NCI-H1694 (cell line): ENCODE data around the gene NRXN3.
"Not testable (repeated sequence)": the region's sequence is repeated elsewhere in the genome, so short reads cannot be mapped to it uniquely, and the experiment has no call there.

Experiments used
- DNase-seq: peaks from one replicate; lab custom pipeline; 2025; lab: John Stamatoyannopoulos, UW

The NRXN3 gene

GRCh38 chr14:79732911-79733655 lies 1562.9 kb downstream of the NRXN3 start:
- no peak for DNase-seq

GRCh38 chr14:79734151-79734550 lies 1564.0 kb downstream of the NRXN3 start:
- peak; percentile 98 for DNase-seq

DNA sequence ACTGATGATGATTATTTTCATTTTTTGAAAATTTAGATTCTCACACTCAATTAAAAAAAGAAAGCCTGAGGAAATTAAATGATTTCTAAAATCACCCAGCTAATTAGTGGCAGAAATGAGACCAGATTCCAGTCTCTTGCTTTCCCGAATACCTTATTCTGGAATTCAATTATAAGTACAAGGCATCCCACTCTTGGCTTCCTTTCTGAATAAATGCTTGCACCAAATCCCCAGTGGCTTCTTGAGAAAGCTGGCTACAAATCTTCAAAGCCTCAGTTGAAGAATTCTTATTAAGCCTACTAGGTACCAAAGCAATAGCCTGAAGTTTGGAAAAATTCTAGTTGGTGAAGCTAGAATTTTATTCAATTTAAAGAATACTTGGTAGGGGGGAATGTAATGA lies 1564.5 kb downstream of the NRXN3 start:
- DNase-seq = no peak

GRCh38 chr14:79735121-79735520 lies 1564.9 kb downstream of the NRXN3 start:
- no peak for DNase-seq

- no peak for DNase-seq
Measured at GRCh38 chr14:79740066-79740601, 1570.0 kb downstream of the NRXN3 start.

DNA sequence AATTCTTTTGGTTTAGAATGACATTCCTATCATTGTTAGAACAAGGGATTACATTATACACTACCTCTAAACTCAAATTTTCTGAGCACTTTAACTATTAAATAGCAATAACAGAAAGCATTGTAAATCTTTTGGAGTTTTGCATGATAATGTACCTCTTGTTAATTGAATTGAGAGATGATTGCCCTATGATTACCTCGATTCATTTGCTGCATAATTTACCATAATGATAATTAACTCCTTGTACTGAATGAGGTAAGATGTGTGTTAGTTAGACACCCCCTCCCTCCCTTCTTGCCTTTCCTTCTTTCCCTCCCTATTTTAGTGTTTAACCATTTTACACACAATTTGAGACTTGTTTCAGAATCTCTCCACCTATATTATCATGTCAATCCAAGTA lies 1572.0 kb downstream of the NRXN3 start:
- no peak for DNase-seq

DNA sequence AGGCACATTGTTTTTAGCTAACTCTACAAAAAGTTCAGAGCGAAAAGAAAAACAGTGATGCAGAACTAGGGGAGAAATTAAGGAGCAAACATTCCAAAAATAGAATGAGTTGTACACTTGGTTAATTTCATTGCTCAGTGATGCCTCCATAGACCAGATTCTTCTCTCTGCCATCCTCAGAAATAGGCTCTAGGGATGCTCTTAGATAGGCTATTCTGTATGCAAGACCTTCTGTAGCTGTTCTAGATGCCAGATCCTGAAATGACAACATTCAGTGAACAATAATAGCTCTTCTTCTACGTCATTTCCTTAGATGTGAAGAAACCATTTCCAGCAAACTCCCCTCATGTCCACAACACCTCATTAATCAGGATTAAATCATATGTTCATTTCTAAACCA lies 1574.9 kb downstream of the NRXN3 start:
- no peak for DNase-seq

GRCh38 chr14:79749065-79749464 lies 1578.9 kb downstream of the NRXN3 start:
- peak; percentile 93 for DNase-seq

DNA sequence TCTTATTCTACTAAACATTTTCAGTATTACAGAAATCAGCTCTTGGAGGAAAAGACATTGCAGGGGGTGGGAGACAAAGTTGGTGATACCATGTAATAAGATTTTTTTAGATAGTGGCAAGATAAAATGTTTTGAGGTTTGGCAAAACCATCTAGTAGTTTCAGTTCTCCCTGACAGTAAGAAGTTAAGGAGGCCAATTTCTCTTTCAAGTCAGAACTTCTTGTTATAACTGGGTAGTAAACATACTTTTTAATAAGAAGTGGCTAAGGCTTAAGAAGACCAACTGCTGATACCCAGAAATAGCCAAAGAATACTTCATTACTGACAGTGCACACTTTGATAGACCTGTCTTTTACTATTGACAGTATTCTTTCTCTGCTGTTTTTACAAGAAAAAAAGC lies 1588.8 kb downstream of the NRXN3 start:
- DNase-seq = no peak

- DNase-seq = no peak
Measured at GRCh38 chr14:79764323-79764722, 1594.2 kb downstream of the NRXN3 start.

GRCh38 chr14:79766511-79766910 lies 1596.3 kb downstream of the NRXN3 start:
- no peak for DNase-seq

GRCh38 chr14:79767251-79767650 lies 1597.1 kb downstream of the NRXN3 start:
- DNase-seq = no peak

- not testable (repeated sequence) for DNase-seq
Measured at GRCh38 chr14:79767721-79768120, 1597.5 kb downstream of the NRXN3 start.

GRCh38 chr14:79781882-79782281 lies 1611.7 kb downstream of the NRXN3 start:
- no peak for DNase-seq

DNA sequence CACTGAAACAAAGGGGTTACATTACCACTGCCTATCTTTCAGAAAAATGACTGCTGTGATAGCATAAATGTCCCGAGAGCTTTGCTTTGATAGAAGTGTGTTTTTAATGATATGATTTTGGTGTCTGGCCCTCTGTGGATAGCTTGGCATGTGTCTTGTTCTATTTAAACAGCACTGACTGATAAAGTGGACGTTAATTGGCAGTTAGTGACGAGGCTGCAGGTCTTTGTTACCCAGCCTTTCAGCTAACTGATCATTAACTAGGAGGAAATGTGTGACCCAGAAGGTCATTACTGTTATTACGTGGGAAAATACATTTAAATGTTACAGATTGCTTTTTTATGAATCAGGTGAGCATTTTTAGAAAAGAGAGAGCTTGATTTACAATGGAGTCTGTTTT lies 1612.9 kb downstream of the NRXN3 start:
- DNase-seq = no peak

DNA sequence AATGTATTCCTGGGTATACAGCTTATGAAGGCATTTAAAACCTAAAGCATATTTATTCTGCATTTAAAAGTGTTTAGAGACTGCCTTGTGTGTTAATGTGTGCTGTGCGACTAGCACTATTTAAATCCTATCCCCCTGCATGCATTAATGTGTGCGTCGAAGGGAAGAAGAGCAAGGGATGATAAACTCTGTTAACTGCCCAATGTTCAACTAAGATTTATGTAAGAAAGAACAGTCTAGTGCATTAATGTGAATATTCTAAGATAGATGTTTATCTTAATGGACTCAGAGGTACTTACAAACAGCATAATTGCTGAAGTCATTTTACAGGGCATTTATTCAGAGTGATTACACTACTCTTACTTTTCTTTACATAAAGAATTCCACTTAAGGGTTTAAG lies 1616.3 kb downstream of the NRXN3 start:
- DNase-seq = no peak

DNA sequence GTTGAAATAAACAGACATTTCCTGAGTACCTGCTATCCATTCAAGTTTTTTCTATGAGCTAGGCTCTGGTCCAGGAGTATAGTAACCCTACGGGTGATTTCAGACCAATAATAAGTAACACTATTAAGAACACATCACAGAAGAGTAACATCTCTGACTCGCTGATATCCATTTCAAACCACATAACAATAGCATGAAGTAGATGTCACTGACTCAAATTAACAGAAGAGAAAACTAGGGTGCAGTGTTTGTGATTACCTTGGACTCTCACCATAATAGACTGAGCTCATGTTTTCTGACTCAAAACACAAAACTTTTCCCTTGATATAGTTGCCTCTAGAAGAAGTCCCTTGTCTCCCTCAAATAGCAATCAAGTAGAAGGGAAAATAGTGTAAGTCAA lies 1618.2 kb downstream of the NRXN3 start:
- DNase-seq = no peak

GRCh38 chr14:79791055-79791732 lies 1621.0 kb downstream of the NRXN3 start:
- DNase-seq = no peak

DNA sequence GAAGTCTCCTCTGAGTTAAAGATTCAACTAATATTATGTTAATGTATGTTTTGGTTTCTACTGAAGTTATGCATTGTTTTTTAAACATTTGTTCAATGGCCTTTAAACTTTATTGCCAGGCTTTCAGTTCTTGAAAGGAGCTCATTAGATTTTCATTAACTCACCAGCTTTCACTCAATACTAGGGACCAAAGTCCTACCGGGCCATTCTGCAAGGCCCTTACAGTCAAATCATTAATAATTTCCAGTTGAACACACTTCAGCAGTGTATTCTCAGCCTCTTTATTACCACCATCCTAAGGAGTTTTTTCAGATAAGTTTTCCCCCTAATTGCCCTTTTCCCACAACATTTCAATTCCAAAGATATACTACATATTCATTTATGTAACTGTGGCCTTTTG lies 1631.9 kb downstream of the NRXN3 start:
- no peak for DNase-seq

- DNase-seq = no peak
Measured at GRCh38 chr14:79805636-79806035, 1635.5 kb downstream of the NRXN3 start.

GRCh38 chr14:79809849-79810612 lies 1639.9 kb downstream of the NRXN3 start:
- DNase-seq = no peak

GRCh38 chr14:79820866-79821535 lies 1650.8 kb downstream of the NRXN3 start:
- DNase-seq = peak; percentile 36
